Transverse colon (tissue), 3 donors: Measurements from ENCODE around the gene OR2A14.

ENCODE experiments used
- CTCF ChIP-seq, 5 experiments: fragments of 200-600 bp in 3 of 5; fragments of 450-650 bp in 2 of 5; sonication (generic) in 3 of 5; IDR thresholded peaks; 1 replicate in 2 of 5; 2 replicates in 3 of 5; pipeline ENCODE4 v1.5.1; 2016 to 2017; ENCODE audit warnings: antibody characterized with exemption in 5 of 5, inconsistent platforms in 3 of 5, mild to moderate bottlenecking in 2 of 5, moderate library complexity in 1 of 5
- POLR2A ChIP-seq: fragments of 450-650 bp; IDR thresholded peaks from one replicate; pipeline ENCODE4 v1.6.1; 2016; ENCODE audit warnings: antibody characterized with exemption, mild to moderate bottlenecking, moderate library complexity

GRCh38 chr7:144134116-144134515, 11.1 kb downstream of the OR2A14 start:
- TF ChIP-seq POLR2A (no peak), CTCF (IDR thresholded peaks at IDR 0.05) (no peak)
